MG63 (cell line): ENCODE results near the gene PBX1. TPM values are rescaled to one million over a fixed set of nuclear protein-coding genes. Genes with fewer than 3 reads are reported as not detected.
A peak's percentile ranks its signal among the peaks of the same experiment; 100 is the strongest.

Experiments
- DNase-seq: peaks from one replicate; pipeline ENCODE4 v3.0.0-alpha.2; 2020
- H3K27me3 ChIP-seq: fragments of 250-450 bp; sonication (Bioruptor Pico); 2 replicates; pipeline ENCODE4 v1.5.1; 2020; ENCODE audit warnings: mild to moderate bottlenecking, moderate library complexity
- H3K36me3 ChIP-seq: fragments of 250-450 bp; sonication (Bioruptor Pico); 2 replicates; pipeline ENCODE4 v1.5.1; 2020; ENCODE audit warnings: mild to moderate bottlenecking, moderate library complexity
- H3K4me3 ChIP-seq: fragments of 250-450 bp; sonication (Bioruptor Pico); 2 replicates; pipeline ENCODE4 v1.5.1; 2020; ENCODE audit warnings: mild to moderate bottlenecking, moderate library complexity
- H3K9me3 ChIP-seq: fragments of 250-450 bp; sonication (Bioruptor Pico); 2 replicates; pipeline ENCODE4 v1.5.1; 2020; ENCODE audit warnings: mild to moderate bottlenecking, moderate library complexity
- total RNA-seq: library from RNA; depleted of rRNA; stranded (reverse); fragments of >200 nt; shearing (Covaris generic); gene quantifications from 2 replicates; pipeline ENCODE4 v1.2.3, GENCODE V29; 2014; ENCODE audit warnings: low replicate concordance

The PBX1 gene
- total RNA-seq, 1 experiment from 2014 or later = 0.36 TPM

DNA sequence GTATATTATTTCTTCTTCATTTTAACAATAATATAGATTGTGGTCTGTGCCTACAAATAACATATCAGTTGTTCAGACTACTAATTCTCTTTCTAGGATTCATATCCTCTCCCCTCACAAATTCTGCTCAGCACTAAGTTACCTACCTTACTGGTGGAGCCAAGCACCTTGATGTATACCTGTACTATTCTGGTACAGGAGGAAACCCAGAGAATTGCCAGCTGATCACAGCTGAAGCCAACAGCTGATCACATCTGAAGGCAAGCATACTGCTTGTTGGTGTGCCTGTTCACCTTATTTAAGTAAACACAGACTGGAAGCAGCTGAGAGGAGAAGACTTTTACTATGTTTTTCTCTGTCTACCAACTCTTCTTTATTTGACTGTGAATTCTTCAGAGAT, 101.8 kb downstream of the PBX1 start:
- DNase-seq = no peak
- Histone ChIP-seq H3K27me3 (no peaks in the 10 kb centered on the region), H3K36me3 (no peaks in the 10 kb centered on the region), H3K4me3 (no peak overlapping the region), H3K9me3 (no peaks in the 10 kb centered on the region)

DNA sequence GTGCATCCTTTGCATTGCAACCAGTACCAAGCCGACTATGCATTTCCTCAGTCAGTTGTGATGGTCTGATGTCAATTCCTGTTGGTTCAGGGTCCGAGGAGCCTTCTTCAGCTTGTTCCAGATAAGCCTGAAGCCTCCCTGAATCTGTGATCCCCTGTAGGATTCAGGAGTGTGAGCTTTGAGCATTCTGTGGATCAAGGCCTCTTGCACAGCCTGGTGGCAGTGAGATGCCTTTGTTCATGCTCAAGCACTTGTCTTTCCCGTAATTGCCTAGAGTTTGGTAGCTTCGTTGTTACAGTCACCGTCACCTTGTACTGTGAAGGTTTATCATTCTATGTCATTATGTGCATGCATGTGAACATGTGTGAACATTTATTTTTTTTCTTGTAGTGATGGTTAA, 103.5 kb downstream of the PBX1 start:
- no peaks in the 10 kb centered on the region for H3K9me3 ChIP-seq
- H3K4me3 ChIP-seq = no peak overlapping the region
- H3K36me3 ChIP-seq = no peaks in the 10 kb centered on the region
- no peak for DNase-seq
- H3K27me3 ChIP-seq = no peaks in the 10 kb centered on the region

DNA sequence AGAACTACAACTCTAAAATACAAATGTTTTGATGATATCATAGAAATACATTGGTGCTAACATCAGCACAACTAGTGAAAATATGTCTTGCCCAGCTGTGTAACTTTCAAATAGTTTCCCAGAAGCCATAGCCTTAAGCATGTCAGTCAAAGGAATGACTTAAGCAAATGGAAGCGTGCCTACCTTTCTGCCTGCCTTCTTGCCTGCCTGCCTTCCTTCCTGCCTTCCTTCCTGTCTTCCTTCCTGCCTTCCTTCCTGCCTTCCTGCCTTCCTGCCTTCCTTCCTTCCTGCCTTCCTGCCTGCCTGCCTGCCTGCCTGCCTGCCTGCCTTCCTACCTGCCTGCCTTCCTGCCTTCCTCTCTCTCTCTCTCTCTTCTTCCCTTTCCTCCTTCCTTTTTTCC, 104.0 kb downstream of the PBX1 start:
- Histone ChIP-seq H3K36me3 (no peaks in the 10 kb centered on the region), H3K27me3 (no peaks in the 10 kb centered on the region), H3K4me3 (no peak overlapping the region), H3K9me3 (no peaks in the 10 kb centered on the region)
- DNase-seq = no peak

DNA sequence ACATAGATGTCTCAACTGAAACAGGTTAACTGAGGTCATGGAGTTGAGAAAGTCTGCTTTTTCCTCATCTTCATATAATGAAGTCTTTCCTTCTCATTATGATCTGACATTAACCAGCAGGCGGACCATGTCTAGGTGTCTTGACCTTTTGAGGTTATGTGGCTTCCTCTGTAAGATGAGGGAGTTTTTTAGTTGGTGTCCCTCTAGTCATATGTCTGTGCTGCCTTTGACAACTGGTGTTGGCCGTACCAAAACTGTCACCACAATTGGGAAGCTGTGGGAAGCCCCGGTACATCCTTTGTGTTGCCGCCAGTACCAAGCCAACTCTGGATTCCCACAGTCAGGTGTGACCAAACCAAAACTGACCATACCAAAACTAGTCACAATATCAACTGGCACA, 105.1 kb downstream of the PBX1 start:
- Histone ChIP-seq H3K36me3 (no peaks in the 10 kb centered on the region), H3K27me3 (no peaks in the 10 kb centered on the region), H3K9me3 (no peaks in the 10 kb centered on the region)

DNA sequence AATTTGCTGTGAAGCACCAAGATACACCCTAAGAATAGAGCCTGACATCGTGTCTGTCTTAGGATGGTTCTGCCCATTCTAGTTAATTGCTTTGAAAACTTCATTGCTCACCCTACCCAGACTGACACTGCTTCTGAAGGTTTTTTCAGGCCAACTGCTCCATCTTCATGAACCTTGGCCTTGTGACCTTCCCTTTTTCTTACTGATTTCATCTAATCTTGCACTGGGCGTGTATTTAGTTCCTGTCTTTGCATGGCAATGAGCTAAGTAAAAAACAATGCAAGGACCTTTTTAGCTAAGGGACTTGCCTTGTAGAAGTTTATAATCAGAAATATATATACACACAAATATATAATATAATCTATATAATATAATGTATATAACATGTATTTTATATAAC, 108.0 kb downstream of the PBX1 start:
- no peak for DNase-seq
- H3K9me3 ChIP-seq = no peaks in the 10 kb centered on the region
- H3K36me3 ChIP-seq = no peaks in the 10 kb centered on the region

More for the DNA sequence above, 105.1 kb downstream of the PBX1 start:
- DNase-seq = no peak
- no peak overlapping the region for H3K4me3 ChIP-seq

DNA sequence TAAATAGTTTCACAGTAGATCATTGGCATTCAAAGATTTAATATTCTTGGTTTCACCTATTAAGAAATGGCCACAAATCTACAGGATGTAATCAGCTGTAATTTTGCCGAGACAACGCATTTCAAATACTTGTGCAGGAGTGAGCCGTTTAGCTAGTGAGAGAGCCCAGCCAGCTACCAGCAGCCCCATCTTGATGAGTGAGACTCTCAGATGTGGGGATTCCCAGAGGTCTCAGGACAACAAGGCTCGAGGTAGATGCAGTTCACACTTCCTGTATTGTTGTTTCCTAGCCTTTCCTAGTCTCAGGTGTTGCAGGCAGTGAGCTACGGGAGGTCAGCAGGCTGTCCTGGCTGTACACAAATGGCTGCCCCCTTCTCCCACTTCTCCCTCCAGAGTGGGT, 108.6 kb downstream of the PBX1 start:
- DNase-seq = no peak
- H3K9me3 ChIP-seq = no peaks in the 10 kb centered on the region
- no peak overlapping the region for H3K4me3 ChIP-seq
- no peaks in the 10 kb centered on the region for H3K36me3 ChIP-seq
- H3K27me3 ChIP-seq = no peaks in the 10 kb centered on the region

More for the DNA sequence above, 108.0 kb downstream of the PBX1 start:
- Histone ChIP-seq H3K4me3 (no peak overlapping the region), H3K27me3 (no peaks in the 10 kb centered on the region)

DNA sequence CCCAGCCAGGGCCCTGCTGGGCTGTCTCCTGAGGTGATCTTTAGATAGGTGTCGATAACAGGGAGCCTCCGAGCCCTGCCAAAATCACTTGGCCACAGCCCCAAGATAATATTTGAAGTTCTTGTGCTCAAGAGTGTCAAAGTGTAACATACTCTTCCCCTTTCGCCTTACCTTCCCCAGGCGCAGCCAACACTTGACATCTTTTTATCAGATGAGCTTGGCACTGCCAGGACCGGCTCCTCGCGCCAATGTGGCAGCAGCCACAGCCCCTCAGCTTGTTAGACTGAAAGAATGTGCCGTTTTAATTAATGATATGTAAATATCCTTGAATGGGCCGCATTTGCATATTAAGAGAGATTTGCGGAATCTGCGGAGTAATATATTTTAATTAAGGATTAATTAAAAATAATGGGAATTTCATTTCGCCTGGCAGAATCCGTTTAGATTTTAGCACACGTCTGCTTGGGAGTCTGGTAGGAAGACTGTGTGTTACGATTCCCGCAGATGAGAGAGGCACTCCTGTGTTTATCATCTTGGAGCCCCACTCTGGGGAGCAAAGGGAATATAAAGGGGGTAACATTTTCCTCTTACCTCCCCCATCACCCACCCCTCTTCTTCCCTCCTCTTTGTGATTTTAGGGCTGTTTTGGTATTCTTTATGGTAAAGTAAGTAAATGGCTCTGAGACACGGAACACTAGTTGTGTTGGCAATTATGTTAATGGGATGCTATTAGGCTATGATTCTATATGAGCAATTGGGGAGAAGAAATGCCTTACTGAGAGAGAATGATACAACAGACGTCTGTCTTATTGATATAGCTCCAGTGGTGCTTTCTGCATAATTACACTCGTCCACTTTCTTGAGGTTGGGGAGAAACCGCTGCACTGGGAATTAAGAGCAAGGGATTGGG, 109.8 kb downstream of the PBX1 start:
- H3K27me3 ChIP-seq = no peaks in the 10 kb centered on the region
- DNase-seq = no peak
- H3K4me3 ChIP-seq = no peak overlapping the region
- no peaks in the 10 kb centered on the region for H3K36me3 ChIP-seq
- H3K9me3 ChIP-seq = no peaks in the 10 kb centered on the region

DNA sequence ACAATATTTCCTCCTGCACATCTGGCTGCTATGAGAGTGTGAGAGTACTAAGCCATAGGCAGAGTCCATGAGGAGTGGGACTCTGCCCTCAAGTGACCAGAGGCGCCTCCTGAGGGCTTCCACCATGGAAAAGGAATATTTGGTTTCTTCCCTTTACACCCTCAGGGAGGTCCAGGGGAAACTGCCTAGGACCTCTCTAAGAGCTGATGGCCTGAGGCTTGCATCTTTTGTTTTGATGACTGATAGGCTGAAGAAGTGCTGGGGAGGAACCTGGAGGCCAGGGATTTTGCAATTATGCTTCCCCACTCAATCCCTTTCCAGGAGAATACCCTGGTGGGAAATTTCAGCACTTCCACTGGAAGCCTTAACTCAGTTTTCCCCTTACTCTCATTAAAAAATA, 111.0 kb downstream of the PBX1 start:
- DNase-seq = no peak
- H3K9me3 ChIP-seq = no peaks in the 10 kb centered on the region
- H3K4me3 ChIP-seq = no peak overlapping the region
- no peaks in the 10 kb centered on the region for H3K27me3 ChIP-seq
- no peaks in the 10 kb centered on the region for H3K36me3 ChIP-seq

DNA sequence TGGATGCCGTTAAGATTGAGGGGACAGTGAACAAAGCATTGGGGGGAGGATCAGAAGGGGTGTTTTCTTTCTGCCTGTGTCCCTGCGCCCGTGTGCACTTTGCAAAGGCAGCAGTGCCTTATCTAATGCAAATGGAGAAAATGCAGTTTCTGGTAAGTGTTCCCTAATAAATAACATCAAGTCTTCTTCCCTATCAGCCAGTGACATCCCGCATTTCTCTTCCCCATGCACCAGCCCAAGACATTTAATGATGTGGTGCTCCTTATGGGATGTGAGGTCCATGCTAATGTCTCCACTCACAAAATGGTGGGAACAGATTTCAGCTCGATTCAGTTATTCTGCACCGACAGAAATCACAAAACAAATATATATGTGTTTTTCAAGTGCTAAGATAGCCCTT, 111.8 kb downstream of the PBX1 start:
- H3K27me3 ChIP-seq = no peaks in the 10 kb centered on the region
- H3K36me3 ChIP-seq = no peaks in the 10 kb centered on the region
- no peak overlapping the region for H3K4me3 ChIP-seq
- no peaks in the 10 kb centered on the region for H3K9me3 ChIP-seq
- DNase-seq = no peak

DNA sequence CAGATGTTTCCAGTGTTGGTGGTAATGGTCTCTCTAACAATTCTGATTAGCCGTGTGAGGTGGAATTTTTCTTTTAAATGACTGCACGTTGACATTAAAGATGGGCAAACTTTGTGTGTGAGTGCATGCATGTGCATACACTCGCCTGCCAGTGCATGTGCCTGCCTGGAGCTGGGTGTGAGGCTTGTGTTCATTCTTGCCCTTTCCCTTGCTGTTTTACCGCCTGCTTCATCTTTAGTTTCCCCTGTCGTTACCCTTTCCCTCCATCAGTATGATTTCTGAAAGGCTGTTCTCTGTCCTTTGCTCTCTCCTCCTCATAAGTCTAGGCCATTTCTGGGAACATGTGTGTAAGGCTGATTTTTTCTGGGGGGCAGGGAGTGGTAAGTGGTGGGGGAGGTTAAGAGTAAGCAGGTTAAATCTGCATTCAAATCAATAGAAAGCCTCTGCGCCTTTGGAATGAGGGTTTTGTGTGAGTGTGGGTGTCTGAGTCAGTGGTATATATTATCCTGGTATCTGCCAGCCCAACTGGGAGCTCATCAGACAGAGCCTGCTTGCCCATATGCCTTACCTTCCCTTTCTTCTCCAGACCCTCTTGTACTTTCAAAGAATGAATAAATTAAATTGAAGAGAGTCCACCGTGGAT, 112.5 kb downstream of the PBX1 start:
- Histone ChIP-seq H3K9me3 (no peaks in the 10 kb centered on the region), H3K4me3 (no peak overlapping the region), H3K36me3 (no peaks in the 10 kb centered on the region), H3K27me3 (no peaks in the 10 kb centered on the region)
- no peak for DNase-seq

DNA sequence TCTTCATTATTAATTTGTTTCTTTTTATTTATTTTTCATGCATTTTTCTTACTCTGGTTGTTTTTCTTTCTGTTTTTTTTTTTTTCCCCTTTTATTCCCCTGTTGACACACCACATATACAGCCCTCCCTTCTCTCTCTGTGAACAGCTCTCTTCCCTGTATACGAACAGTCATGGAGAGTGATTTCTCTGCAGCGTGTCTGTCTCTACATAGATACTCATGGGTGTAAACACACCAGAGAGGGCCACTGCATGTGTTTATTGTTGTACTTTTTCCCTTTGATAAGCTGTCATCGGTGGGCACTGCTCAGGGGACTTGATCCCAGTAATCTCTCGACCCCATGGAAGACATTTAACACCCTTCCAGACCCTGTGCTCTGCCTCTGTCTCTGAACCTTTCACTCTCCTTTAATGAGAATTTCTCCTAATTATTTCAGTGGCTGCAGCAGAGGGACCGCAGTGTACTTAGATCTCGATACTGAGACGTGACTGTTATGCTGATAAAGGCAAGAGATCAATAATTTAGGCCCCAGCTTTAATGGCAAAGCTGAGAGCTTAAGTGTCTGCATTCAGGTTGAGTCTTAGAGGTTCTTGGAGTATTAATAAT, 113.1 kb downstream of the PBX1 start:
- Histone ChIP-seq H3K27me3 (no peaks in the 10 kb centered on the region), H3K4me3 (no peak overlapping the region), H3K36me3 (no peaks in the 10 kb centered on the region), H3K9me3 (no peaks in the 10 kb centered on the region)
- no peak for DNase-seq

DNA sequence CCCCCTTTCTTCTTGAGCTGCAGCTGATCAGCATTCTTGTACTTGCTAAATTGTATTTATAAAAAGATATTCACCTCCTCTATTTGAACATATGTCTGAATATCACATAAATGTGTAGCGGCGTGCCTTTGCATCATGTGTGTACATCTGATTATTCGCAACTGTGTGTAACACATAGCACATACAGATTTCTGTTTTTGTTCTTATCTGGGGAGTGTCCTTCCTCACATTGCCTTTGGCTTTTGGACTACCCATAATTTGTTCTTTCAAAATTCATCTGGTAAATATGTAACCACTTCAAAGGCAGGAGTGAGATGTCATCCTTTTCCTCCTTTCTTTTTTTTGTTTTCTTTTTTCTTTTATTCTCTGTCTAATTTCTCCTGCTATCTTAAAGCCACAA, 113.6 kb downstream of the PBX1 start:
- no peak overlapping the region for H3K4me3 ChIP-seq
- no peaks in the 10 kb centered on the region for H3K36me3 ChIP-seq
- no peaks in the 10 kb centered on the region for H3K27me3 ChIP-seq
- H3K9me3 ChIP-seq = no peaks in the 10 kb centered on the region
- DNase-seq = no peak

DNA sequence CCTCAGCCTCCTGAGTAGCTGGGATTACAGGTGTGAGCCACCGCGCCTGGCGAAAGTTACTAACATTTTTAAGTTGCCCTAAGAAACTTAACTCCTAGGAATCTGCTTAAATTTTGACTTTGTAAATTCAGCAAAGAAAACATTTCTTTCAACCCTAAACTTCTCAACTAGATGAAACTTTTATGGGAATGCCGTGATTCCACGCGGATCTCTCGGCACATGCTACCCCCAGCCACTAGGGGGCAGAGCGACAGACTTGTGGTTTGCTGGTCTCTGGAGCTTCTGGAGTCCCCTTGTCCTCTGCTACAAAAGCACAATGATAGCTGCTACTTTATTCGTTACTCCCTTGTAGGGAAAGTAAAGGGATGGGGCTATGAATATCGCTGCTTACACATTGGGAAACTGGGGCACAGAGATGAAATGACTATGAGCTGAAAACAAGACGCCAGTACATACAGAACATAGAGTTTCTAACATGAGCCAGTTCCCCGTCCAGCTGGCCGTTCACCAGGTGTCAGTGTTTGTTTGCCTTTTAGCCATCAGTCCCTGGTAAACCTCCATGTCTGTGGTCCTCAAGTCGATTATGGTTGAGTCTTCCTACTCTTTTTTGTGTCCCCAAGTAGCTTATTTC, 114.7 kb downstream of the PBX1 start:
- DNase-seq = peak; percentile 15
- no peaks in the 10 kb centered on the region for H3K27me3 ChIP-seq
- no peak overlapping the region for H3K4me3 ChIP-seq
- no peaks in the 10 kb centered on the region for H3K36me3 ChIP-seq
- no peaks in the 10 kb centered on the region for H3K9me3 ChIP-seq

DNA sequence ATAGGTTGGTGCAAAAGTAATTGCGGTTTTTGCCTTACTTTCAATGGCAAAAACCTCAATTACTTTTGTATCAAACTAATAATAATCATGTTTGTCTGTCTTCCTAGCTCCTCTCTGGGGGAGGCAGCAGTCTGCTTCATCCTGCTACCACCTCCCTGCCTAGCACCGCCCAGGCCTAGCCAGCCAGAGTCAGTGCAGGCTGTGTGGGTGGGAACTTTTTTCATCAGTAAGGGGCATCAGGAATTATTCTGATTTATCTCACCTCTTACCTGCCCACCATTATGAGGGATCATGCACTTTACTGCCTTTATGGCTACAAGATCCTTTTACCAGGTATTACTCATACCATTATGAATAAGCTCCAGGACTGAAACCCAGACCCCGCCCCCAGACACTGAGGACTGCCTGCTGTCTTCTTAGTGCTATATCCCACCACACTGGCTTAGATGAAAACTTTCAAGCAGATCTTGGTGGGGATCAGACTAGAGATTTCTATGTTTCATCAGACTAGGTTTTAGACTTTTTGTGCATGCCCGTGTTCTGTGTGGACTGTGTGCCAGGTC, 116.4 kb downstream of the PBX1 start:
- H3K4me3 ChIP-seq = no peak overlapping the region
- no peaks in the 10 kb centered on the region for H3K9me3 ChIP-seq
- H3K36me3 ChIP-seq = no peaks in the 10 kb centered on the region
- DNase-seq = peak; percentile 28
- H3K27me3 ChIP-seq = no peaks in the 10 kb centered on the region

DNA sequence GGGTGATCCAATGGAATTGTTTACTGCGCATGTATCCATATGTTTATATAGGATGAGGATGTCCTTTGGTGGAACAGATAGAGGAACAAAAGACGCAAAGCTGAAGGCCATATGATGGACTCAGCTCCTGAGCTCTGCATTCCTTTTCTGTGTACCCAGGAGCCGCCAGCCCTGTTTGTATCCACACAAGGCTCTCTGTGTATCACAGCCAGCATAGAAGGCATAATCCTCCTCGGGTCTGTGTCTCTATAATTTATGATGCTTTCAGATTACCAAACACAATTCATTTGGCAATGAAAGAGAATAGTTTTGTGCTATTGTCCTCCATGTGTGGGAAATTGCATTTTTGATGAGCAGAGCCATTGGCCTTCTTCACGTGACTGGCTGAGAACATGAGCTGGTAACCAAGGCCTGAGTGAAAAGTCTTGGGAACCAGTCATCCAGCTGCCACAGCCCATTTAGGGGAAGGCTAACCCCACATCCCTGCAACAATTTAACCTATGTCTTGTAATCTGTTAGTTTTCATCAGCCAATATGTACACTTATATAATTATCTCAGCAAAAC, 119.2 kb downstream of the PBX1 start:
- no peaks in the 10 kb centered on the region for H3K36me3 ChIP-seq
- DNase-seq = no peak
- no peak overlapping the region for H3K4me3 ChIP-seq
- H3K27me3 ChIP-seq = no peaks in the 10 kb centered on the region
- H3K9me3 ChIP-seq = no peaks in the 10 kb centered on the region

DNA sequence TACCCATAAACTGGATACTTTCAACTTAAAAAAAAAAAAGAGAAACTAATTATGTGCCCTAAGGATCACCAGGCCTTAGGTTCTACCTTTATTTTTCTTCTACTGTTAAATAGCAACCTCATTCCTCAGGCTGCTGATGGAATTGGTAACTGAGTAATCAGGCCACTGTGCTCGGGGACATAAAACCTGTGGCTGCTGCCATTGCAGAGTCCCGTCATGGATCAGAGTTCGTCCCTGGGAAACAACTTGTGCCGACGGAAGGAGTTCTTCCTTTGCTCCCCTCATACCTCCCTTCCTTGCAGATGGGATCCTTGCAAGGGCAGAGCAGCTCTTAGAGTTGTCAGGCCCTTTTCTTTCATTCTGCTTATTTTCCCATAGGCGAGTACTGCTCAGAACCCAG, 123.6 kb downstream of the PBX1 start:
- no peaks in the 10 kb centered on the region for H3K9me3 ChIP-seq
- no peaks in the 10 kb centered on the region for H3K27me3 ChIP-seq
- H3K36me3 ChIP-seq = no peaks in the 10 kb centered on the region
- H3K4me3 ChIP-seq = no peak overlapping the region
- no peak for DNase-seq

DNA sequence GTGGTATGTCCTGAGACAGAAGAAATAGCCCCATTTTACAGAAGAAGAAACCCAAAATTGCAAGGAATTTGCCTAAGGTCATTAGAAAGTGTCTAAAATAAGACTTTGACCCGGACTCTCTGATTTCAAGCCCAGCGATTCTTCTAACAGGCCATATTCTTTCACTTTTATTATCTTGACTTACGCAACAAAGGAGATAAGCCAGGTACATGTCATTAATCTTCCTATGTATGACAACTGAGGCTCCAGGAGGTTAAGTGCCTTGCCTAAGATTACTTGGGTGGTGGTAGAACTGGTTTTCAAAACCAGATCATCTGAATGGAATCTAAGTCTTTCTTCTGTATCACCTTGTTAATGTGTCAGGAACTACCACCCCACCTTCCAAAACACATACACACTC, 124.3 kb downstream of the PBX1 start:
- H3K4me3 ChIP-seq = no peak overlapping the region
- DNase-seq = no peak
- H3K9me3 ChIP-seq = no peaks in the 10 kb centered on the region
- no peaks in the 10 kb centered on the region for H3K36me3 ChIP-seq
- no peaks in the 10 kb centered on the region for H3K27me3 ChIP-seq
